ENCODE data around the gene AP1G2. TPM values are rescaled to one million over a fixed set of nuclear protein-coding genes. Genes with fewer than 3 reads are reported as not detected.

AP1G2 gene
- total and polyA plus RNA-seq, 2 donors (not counting 1 experiment from before 2014, with no cell fraction given): 648 to 1,185 TPM

GRCh38 chr14:23531391-23531790, 36.2 kb downstream of the AP1G2 start:
- ChIA-PET POLR2A (no interaction called here), CTCF (interaction anchor here (1.0 kb wide), 1 partner anchor 9 kb away, joined by 3 read pairs; no protein-coding TSS in a partner anchor)
- H3K27ac Mint-ChIP-seq: no peak overlapping the region
- ATAC-seq (ENCODE audit: low read depth) (no peak), DNase-seq (no peak)
- H3K9me3 Mint-ChIP-seq (ENCODE audit: insufficient read depth): no peaks in the 10 kb centered on the region
- Histone ChIP-seq H3K9ac (ENCODE audit: low read length) (no peak overlapping the region), H3K36me3 (replicated peaks in 1 of 2; ENCODE audit: control extremely low read depth in 1 of 2, control insufficient read depth in 1 of 2, extremely low read depth in 1 of 2, insufficient read depth in 2 of 2, low read length in 1 of 2) (no peaks in the 10 kb centered on the region), H3K27me3 (replicated peaks in 1 of 4; ENCODE audit: control extremely low read depth in 1 of 4, control insufficient read depth in 3 of 4, insufficient read depth in 4 of 4, low read length in 3 of 4) (no peaks in the 10 kb centered on the region), H3K4me2 (replicated peaks; ENCODE audit: low read depth, low read length, poor library complexity, severe bottlenecking) (no peak overlapping the region), H2AFZ (ENCODE audit: insufficient read depth, low read depth, low read length, poor library complexity, severe bottlenecking) (no peak overlapping the region), H3K27ac (ENCODE audit: low read length in 2 of 2) (no peak overlapping the region), H3K79me2 (ENCODE audit: control insufficient read depth, insufficient read depth, low read length) (no peaks in the 10 kb centered on the region), H3K4me1 (ENCODE audit: control insufficient read depth in 2 of 2, insufficient read depth in 2 of 2, low read length in 2 of 2) (no peaks in the 10 kb centered on the region), H4K20me1 (ENCODE audit: control insufficient read depth, insufficient read depth, low read length, poor library complexity, severe bottlenecking) (no peaks in the 10 kb centered on the region), H3K4me3 (ENCODE audit: control extremely low read depth in 1 of 5, extremely low read depth in 1 of 5, insufficient read depth in 1 of 5, low read depth in 2 of 5, low read length in 4 of 5) (no peak overlapping the region), H3K9me3 (ENCODE audit: control extremely low read depth in 1 of 3, control insufficient read depth in 2 of 3, insufficient read depth in 1 of 3, low read length in 2 of 3) (no peaks in the 10 kb centered on the region)
- WGBS (ENCODE audit: insufficient coverage): 96% methylated on average over 12 of the region's 12 CpGs
- no peak overlapping the region for H3K4me3 Mint-ChIP-seq
- TF ChIP-seq, protein P1, sequence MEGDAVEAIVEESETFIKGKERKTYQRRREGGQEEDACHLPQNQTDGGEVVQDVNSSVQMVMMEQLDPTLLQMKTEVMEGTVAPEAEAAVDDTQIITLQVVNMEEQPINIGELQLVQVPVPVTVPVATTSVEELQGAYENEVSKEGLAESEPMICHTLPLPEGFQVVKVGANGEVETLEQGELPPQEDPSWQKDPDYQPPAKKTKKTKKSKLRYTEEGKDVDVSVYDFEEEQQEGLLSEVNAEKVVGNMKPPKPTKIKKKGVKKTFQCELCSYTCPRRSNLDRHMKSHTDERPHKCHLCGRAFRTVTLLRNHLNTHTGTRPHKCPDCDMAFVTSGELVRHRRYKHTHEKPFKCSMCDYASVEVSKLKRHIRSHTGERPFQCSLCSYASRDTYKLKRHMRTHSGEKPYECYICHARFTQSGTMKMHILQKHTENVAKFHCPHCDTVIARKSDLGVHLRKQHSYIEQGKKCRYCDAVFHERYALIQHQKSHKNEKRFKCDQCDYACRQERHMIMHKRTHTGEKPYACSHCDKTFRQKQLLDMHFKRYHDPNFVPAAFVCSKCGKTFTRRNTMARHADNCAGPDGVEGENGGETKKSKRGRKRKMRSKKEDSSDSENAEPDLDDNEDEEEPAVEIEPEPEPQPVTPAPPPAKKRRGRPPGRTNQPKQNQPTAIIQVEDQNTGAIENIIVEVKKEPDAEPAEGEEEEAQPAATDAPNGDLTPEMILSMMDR (IDR thresholded peaks at IDR 0.05): no peak
- no peak for TF ChIP-seq EZH2 (IDR thresholded peaks at IDR 0.05; ENCODE audit: borderline replicate concordance, insufficient read depth, low read depth, low read length, poor library complexity, severe bottlenecking)
- H3K27me3 Mint-ChIP-seq: no peaks in the 10 kb centered on the region
- intact Hi-C loops (cut with micrococcal nuclease): no loop called here
- H3K4me1 Mint-ChIP-seq: no peaks in the 10 kb centered on the region

DNA sequence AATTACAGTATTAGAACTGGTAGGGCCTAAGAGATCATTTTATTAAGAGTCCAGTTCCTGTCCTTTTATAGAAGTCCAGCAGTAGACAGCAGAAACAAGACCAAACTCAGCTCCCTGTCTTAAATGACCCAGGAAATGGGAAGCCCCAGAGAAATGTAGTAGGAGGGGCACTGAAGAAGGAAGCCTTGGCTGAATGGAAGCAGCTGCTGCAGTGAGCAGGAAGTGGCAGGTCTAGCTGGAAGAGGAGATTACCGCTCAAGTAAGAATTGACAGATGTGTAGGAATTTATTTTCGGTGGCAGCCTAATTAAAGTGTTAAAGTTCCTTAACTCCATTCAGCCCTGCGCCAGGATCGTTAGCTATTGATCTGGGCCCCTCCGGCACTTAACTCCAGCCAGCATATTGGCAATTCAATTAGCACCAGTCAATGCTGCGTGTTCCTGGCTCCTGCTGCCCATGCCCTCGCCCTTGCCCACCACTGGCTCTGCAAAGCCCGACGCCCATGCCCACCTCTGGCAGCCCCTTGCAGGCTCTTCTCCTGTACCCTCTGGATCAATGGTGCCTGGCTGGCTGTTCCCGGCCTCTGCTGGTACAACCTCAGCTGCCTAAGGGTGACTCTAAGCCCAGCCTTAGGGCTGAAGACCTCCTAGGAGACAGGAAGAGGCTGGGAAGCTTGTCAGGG, 37.1 kb downstream of the AP1G2 start:
- Histone ChIP-seq H3K79me2 (ENCODE audit: control insufficient read depth, insufficient read depth, low read length) (no peaks in the 10 kb centered on the region), H3K4me2 (replicated peaks; ENCODE audit: low read depth, low read length, poor library complexity, severe bottlenecking) (no peak overlapping the region), H3K9me3 (ENCODE audit: control extremely low read depth in 1 of 3, control insufficient read depth in 2 of 3, insufficient read depth in 1 of 3, low read length in 2 of 3) (no peaks in the 10 kb centered on the region), H3K4me1 (ENCODE audit: control insufficient read depth in 2 of 2, insufficient read depth in 2 of 2, low read length in 2 of 2) (no peaks in the 10 kb centered on the region), H3K4me3 (ENCODE audit: control extremely low read depth in 1 of 5, extremely low read depth in 1 of 5, insufficient read depth in 1 of 5, low read depth in 2 of 5, low read length in 4 of 5) (no peak overlapping the region), H3K9ac (ENCODE audit: low read length) (no peak overlapping the region), H4K20me1 (ENCODE audit: control insufficient read depth, insufficient read depth, low read length, poor library complexity, severe bottlenecking) (no peaks in the 10 kb centered on the region), H3K27ac (ENCODE audit: low read length in 2 of 2) (no peak overlapping the region), H3K27me3 (replicated peaks in 1 of 4; ENCODE audit: control extremely low read depth in 1 of 4, control insufficient read depth in 3 of 4, insufficient read depth in 4 of 4, low read length in 3 of 4) (no peaks in the 10 kb centered on the region), H2AFZ (ENCODE audit: insufficient read depth, low read depth, low read length, poor library complexity, severe bottlenecking) (no peak overlapping the region), H3K36me3 (replicated peaks in 1 of 2; ENCODE audit: control extremely low read depth in 1 of 2, control insufficient read depth in 1 of 2, extremely low read depth in 1 of 2, insufficient read depth in 2 of 2, low read length in 1 of 2) (no peaks in the 10 kb centered on the region)
- no peak overlapping the region for H3K27ac Mint-ChIP-seq
- WGBS (ENCODE audit: insufficient coverage): 65% methylated on average over 9 of the region's 10 CpGs
- CTCF ChIA-PET: interaction anchor here (1.0 to 1.7 kb wide), 3 partner anchors 8 to 52 kb away, joined by 3 to 6 read pairs (median 4); no protein-coding TSS in a partner anchor
- H3K27me3 Mint-ChIP-seq: no peaks in the 10 kb centered on the region
- POLR2A ChIA-PET: no interaction called here
- TF ChIP-seq, protein P1 (IDR thresholded peaks at IDR 0.05): no peak
- TF ChIP-seq EZH2 (IDR thresholded peaks at IDR 0.05; ENCODE audit: borderline replicate concordance, insufficient read depth, low read depth, low read length, poor library complexity, severe bottlenecking): no peak
- H3K4me3 Mint-ChIP-seq: no peak overlapping the region
- DNase-seq (no peak), ATAC-seq (ENCODE audit: low read depth) (no peak)
- H3K4me1 Mint-ChIP-seq: no peaks in the 10 kb centered on the region
- no peaks in the 10 kb centered on the region for H3K9me3 Mint-ChIP-seq (ENCODE audit: insufficient read depth)
- intact Hi-C loops (cut with micrococcal nuclease): no loop called here
